Stimulated activated CD4-positive, alpha-beta T cell treated with anti-CD3 and anti-CD28 coated beads, Interleukin-1b, Interleukin-23, amount 100 ng/mL, for 4 hours (primary cell): ENCODE data around the gene PARP12.
"Not testable (repeated sequence)": the region's sequence is repeated elsewhere in the genome, so short reads cannot be mapped to it uniquely, and the experiment has no call there.

Experiments
- DNase-seq, 2 donors: peaks; one replicate each; pipeline ENCODE4 v3.0.0-alpha.2; 2020; ENCODE audit warnings: low read depth in 2 of 2

PARP12 gene

DNA sequence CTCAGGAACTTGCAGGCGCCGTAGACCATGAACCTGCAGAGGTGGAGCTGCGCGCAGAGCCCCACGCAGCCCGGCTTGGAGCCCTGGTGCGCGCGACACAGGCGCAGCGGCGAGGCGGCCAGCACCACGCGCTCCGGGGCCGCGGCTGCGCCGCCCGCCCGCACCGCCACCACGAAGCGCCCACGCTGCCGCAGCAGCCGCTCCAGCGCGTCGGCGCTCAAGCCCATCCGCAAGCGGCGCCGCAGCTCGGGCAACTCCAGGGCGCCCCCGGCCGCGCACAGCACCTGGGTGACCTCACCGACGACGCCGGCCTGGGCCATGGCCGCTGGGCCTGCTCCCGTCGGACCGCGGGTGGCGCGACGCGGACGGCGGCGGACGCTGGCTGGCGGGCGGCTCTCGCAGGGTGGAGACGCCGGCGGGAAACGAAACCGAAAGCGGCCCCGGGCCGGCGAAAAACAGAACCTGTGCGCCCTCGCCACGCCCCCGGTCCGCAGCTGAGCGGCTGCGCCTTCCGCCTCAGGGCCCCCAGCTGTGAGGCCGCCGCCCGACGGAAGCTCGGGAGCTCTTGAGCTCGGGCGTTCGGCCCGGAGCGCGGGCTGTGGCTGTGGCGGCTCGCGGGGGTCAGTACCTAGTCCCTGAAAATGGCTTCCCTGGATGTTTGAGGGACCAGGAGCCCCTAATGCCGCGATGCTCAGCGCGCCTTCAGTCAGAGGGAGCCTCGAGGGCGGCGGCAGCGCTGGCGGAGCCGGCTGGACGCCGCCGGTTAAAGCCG lies at the start of gene PARP12:
Gene PARP12, minus strand, starts transcription at position 424 of the 772 bp plus-strand sequence. Its CDS starts 104 bp downstream, at position 320.
- peak; percentile 75 to 82 for DNase-seq

DNA sequence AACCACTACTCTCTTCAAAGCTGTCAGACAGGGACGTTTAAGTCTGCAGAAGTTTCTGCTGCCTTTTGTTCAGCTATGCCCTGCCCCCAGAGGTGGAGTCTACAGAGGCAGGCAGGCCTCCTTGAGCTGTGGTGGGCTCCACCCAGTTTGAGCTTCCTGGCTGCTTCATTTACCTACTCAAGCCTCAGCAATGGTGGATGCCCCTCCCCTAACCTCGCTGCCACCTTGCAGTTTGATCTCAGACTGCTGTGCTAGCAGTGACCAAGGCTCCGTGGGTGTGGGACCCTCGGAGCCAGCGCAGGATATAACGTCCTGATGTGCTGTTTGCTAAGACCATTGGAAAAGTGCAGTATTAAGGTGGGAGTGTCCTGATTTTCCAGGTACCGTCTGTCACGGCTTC lies 46.0 kb upstream of the PARP12 start:
- DNase-seq = not testable (repeated sequence)

- no peak for DNase-seq
Measured at GRCh38 chr7:140096459-140096858, 33.7 kb upstream of the PARP12 start.

DNA sequence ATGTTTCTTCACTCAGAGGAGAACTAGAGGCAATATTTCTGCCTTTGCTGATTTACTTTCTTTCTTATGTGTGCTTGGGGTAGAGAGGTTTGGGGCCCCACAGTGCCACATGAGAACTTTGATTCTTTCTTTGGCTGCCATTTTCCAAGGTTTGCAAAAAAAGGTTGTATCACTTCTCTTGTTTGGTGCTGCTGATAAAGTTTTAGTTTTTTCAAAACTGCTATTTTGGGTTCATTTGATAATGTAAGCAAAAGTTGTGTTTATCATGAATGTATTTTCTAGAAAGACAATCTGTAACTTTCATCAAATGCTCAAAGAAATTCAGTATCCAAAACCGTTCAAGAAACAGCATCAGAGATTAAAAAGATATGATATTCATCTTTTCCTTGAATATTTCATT lies 30.6 kb upstream of the PARP12 start:
- no peak for DNase-seq

- no peak for DNase-seq
Measured at GRCh38 chr7:140085447-140085846, 22.7 kb upstream of the PARP12 start.

DNA sequence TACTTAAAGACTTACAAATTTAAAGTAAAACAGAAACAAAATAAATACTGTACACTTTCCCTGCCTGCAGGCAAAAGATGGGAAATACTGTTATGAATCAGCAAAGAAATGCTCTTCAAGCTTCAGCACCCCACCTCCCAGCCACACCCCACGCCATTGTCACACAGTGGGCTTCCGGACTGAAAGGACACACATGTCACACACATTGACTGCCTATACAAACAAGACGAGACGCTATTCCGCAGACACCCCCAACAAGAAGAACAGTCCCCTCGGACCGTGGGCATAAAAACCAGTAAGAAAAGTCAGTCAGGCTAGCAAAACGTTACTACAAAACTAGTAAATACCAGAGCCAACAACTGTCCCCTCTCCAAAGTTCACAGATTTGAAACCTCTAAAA lies 22.2 kb upstream of the PARP12 start:
- DNase-seq = no peak

DNA sequence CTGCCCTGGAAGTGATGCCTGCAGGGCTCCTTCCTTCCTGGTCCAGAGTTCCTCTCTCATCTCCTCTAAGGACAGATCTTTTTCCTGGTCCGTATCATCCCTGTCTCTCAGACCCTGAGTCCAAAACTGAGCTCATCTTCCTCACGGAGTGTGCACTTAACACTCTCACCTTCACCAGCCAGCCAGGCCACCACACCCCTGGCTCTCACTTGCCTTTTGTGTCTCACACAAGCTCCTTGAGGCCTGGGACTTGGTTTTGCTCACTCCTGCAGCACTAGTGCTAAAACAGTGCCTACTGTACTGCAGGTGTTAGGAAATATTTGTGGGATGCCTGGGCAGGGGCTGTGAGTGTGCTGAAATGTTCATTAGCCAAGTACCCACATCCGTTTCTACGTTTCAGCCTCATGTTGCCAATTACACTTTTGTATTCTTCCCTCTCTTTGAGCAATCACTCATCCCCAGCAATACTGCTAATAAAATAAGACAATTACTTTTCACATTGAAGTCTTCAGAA lies 21.4 kb upstream of the PARP12 start:
- DNase-seq = no peak

DNA sequence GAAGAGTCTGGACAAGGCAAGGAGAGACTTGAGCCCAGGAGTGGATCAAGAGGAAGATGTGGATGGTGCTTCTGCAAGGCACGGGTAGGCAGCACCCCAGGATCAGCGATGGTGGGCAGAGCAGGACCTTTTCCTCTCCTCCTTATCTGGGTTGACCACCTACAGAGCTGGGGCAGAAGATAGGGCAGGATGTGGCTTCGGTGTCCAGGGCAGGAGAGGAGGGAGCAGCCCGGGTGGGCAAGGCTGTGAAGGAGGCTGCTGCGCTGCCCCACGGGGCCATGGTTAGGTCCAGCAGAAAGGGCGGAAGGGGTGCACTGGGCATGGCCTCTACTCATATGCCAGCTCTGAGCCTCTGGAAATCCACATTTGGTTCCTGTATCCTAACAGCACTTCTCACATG lies 20.0 kb upstream of the PARP12 start:
- no peak for DNase-seq

DNA sequence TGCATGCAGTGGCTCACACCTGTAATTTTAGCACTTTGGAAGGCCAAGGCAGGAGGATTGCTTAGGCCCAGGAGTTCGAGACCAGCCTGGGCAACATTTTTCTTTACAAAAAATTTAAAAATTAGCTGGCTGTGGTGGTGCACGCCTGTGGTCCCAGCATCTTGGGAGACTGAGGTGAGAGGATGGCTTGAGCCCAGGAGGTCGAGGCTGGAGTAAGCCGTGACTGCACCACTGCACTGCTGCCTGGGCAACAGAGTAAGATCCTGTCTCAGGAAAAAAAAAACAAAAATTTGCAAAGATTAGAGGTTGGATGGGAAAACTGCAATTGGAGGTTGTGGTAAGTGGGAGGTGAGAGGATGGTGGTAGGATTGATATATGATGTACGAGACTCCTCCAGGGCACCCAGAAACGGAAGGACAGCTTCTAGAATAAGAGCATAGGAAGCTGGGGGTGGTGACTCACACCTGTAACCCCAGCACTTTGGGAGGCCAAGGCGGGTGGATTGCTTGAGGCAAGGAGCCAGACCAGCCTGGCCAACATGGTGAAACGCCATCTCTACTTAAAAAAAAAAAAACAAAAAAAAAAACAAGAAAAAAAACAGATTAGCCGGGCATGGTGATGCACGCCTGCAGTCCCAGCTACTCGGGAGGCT lies 19.1 kb upstream of the PARP12 start:
- DNase-seq = no peak

- no peak for DNase-seq
Measured at GRCh38 chr7:140080919-140081318, 18.2 kb upstream of the PARP12 start.

DNA sequence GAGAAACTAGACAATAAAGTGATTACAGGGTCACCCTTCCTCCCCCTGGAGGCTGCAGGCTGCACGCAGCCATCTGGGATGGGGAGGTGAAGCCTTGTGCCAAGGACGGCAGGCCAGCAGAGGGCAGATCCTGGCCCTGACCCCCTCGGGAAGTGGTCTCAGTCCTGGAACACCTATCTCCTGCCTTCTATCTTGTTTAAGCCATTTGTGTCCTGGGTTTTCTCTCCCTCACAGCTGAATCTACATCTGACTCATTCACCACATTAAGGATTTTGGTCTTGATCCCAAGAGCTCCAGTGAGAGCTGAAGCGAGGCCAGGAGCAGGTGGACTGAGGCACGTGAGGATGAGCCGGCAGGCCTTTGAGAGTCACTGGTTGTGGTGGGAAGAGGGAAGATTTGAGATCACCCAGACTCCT lies 16.4 kb upstream of the PARP12 start:
- DNase-seq = no peak

DNA sequence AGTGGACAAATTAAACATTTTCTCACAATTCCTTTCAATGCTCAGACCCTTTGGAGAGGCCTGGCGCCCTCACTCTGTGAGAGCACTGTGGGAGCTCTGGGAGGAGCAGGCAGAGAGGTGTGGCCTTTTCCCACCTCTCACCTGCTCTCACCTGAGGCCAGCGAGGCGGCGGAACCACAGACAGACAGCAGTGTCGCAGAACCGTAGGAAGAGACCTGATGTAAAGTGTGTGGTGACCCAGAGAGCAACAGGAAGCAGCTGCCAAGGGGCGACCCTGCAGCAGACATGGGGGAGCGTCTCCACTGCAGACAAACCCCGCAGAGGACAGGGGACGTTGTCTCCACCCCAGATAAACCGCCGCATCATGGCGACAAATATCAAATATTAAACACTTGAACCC lies 15.6 kb upstream of the PARP12 start:
- no peak for DNase-seq

GRCh38 chr7:140074780-140075179 lies 12.0 kb upstream of the PARP12 start:
- DNase-seq = no peak

DNA sequence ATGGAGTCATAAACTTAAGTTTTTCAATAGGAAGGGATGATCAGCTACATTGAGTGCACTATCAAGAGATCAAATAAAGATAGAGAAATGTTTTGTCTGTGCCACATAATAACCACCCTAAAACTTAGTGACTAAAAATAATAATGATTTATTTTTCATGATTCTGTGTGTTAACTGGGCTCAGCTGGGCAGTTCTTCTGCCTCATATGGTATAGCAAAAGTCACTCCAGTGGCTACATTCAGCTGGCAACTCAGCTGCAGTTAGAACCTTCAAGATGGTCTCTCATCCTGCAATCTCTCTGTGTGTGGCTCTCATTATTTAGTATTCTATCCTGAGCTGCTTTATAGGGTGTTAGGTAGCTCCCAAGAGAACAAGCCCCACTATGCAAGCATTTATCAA lies 7.8 kb upstream of the PARP12 start:
- DNase-seq = no peak

DNA sequence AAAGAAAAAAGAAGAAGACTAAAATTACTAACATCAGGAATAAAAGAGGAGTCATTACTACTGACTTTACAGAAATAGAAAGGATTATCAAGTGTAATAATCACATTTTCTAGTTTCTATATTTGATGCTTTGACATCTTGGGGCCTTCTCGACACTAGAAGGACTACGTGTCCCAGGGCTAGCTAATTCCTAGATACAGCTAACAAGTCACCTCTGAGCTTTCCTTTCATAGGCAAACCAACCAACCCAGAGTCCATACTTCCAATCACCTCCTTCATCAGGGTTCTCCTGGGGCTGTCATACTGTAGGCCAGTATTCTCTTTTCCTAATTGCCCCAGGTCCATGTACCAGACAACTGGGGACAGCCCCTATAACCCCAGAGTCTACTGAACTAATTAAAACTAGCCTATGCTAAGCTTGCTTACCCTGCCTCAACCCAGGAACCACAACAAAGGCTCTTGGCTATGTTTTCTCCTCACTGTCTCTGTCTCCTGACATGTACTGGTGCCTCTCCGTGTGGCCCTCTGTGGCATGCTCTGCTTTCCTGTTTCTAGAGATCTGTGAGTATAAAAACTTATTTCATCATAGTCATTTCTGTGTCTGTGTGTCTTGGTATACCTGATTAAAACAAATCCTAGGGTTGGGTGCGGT lies 6.7 kb upstream of the PARP12 start:
- DNase-seq = no peak

DNA sequence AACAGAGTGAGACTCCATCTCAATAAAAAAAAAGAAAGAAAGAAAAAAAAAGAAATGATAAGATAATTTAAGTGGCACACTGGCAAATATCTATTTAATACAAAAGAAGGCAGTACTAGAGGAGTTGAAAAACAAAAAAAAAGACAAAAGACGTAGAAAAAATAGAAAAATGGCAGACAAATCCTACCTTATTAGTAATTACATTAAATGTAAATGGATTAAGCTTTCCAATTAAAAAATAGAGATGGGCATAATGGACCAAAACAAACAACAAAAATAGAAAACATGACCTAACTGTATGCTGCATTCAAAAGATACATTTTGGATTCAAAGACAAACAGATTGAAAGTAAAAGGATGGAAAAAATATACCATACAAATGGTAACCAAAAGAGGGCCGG lies 5.3 kb upstream of the PARP12 start:
- no peak for DNase-seq

DNA sequence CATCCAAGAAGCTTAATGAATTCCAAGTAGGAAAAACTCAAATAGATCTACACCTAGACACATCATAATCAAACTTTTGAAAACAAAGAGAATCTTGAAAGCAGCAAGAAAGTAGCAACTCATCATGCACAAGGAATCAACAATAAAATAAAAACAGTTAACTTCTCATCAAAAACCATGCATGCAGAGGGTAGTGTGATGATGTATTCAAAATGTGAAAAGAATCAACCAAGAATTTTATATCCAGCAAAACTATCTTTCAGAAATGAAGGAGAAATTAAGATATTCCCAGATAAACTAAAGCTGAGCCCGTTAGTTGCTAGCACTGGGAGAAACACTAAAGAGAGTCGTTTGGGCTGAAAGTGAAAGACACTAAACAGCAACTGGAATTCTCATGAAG lies 4.3 kb upstream of the PARP12 start:
- no peak for DNase-seq

DNA sequence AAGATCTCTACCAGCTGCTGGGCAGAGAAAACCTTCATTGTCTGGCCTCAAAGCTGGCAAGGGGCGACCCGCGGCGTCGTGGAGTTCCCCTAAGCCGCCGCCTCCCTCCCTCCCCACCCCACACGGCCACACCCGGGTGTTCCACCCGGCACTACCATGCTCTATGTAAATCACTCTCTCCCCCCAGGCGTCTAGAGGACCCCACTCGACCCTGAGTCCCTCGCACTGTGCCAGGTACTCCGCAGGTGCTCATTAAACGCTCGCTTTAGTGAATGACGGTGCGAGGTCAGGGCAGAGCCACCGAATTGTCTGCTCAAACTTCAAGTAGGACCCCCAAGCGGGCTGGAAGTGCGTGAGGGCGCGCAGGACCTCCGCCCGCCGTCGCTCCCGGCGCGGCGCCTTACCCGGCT lies 628 bp downstream of the PARP12 start:
- peak in 1 of 2 donors; percentile 45 for DNase-seq

DNA sequence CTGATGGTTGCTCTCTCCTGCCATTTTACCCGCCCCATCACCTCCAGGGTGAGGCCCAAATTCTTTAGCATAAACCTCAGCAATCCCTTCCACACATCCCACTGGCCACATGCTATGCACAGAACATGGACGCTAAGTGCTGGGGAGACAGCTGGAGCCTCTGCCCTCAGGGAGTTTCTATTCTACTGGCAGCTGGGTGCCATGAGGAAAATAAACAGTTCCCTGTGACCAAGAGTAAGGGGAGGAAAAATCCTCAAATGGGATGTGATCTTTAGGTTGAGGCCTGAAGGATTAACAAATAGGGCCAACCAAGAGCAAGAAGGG lies 1.2 kb downstream of the PARP12 start:
- DNase-seq = no peak

- DNase-seq = no peak
Measured at GRCh38 chr7:140060788-140061606, 1.8 kb downstream of the PARP12 start.

GRCh38 chr7:140060243-140060630 lies 2.5 kb downstream of the PARP12 start:
- DNase-seq = no peak
